ENCODE data around the gene DCTPP1.

- TF ChIP-seq, protein P1, sequence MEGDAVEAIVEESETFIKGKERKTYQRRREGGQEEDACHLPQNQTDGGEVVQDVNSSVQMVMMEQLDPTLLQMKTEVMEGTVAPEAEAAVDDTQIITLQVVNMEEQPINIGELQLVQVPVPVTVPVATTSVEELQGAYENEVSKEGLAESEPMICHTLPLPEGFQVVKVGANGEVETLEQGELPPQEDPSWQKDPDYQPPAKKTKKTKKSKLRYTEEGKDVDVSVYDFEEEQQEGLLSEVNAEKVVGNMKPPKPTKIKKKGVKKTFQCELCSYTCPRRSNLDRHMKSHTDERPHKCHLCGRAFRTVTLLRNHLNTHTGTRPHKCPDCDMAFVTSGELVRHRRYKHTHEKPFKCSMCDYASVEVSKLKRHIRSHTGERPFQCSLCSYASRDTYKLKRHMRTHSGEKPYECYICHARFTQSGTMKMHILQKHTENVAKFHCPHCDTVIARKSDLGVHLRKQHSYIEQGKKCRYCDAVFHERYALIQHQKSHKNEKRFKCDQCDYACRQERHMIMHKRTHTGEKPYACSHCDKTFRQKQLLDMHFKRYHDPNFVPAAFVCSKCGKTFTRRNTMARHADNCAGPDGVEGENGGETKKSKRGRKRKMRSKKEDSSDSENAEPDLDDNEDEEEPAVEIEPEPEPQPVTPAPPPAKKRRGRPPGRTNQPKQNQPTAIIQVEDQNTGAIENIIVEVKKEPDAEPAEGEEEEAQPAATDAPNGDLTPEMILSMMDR (conservative IDR thresholded peaks at IDR 0.05; ENCODE audit: low read depth, low read length), result no peak
- no peak for TF ChIP-seq EZH2 (IDR thresholded peaks at IDR 0.05; ENCODE audit: borderline replicate concordance, low read depth, low read length, poor library complexity, severe bottlenecking)
These were observed 40.8 kb upstream of the DCTPP1 start for GRCh38 chr16:30470632-30470995.
